Tibial nerve (tissue), 4 donors: ENCODE measurements around the gene EML5. TPM values are rescaled to one million over a fixed set of nuclear protein-coding genes. Genes with fewer than 3 reads are reported as not detected.

Source experiments
- DNase-seq, 2 donors: peaks; one replicate each; pipeline ENCODE4 v3.0.0-alpha.2; 2019; ENCODE audit warnings: low spot score in 2 of 2
- H3K27ac ChIP-seq, 4 donors: fragments of 200-600 bp; sonication (generic) in 3 of 4; one replicate each; pipeline ENCODE4 v1.5.1; 2017 to 2019; ENCODE audit warnings: mild to moderate bottlenecking in 1 of 4
- H3K27me3 ChIP-seq, 2 donors: fragments of 200-600 bp; sonication (generic) in 1 of 2; one replicate each; pipeline versions ENCODE4 v1.5.1 to v1.6.0; 2017 to 2019
- H3K36me3 ChIP-seq, 3 donors: fragments of 200-600 bp; sonication (generic); one replicate each; pipeline ENCODE4 v1.5.1; 2018 to 2019
- H3K4me1 ChIP-seq, 4 donors: fragments of 200-600 bp; sonication (generic) in 3 of 4; one replicate each; pipeline ENCODE4 v1.5.1; 2017 to 2019
- H3K4me3 ChIP-seq, 4 donors: fragments of 200-600 bp; sonication (generic) in 3 of 4; one replicate each; pipeline ENCODE4 v1.5.1; 2017 to 2019; ENCODE audit warnings: mild to moderate bottlenecking in 1 of 4, moderate library complexity in 1 of 4
- H3K9me3 ChIP-seq, 4 donors: fragments of 200-600 bp; sonication (generic) in 3 of 4; one replicate each; pipeline ENCODE4 v1.5.1; 2017 to 2019
- EP300 ChIP-seq, 2 donors: sonication (generic); formaldehyde crosslinking; IDR thresholded peaks; one replicate each; pipeline ENCODE4 v1.6.1; 2017; ENCODE audit warnings: antibody characterized with exemption in 2 of 2, mild to moderate bottlenecking in 1 of 2
- POLR2A ChIP-seq, 2 donors: fragments of 450-650 bp; IDR thresholded peaks; one replicate each; pipeline ENCODE4 v1.6.1; 2017; ENCODE audit warnings: antibody characterized with exemption in 2 of 2, mild to moderate bottlenecking in 2 of 2, moderate library complexity in 2 of 2
- WGBS, 2 donors: methylation state at CpG; one replicate each; pipeline ENCODE4 v1.1.5; 2018; 5-methylcytosine and 5-hydroxymethylcytosine counted together
- total RNA-seq, 4 donors: library from RNA; depleted of rRNA; stranded (reverse); fragments of >200 nt; gene quantifications; one replicate each; pipeline ENCODE4 v1.1.0, GENCODE V29; 2016
- TF ChIP-seq, protein P1 (sequence below), 5 experiments: fragments of 200-600 bp in 3 of 5; fragments of 450-650 bp in 2 of 5; sonication (generic) in 3 of 5; IDR thresholded peaks; one replicate each; pipeline ENCODE4 v1.5.1; 2016 to 2019; ENCODE audit warnings: antibody characterized with exemption in 5 of 5, mild to moderate bottlenecking in 3 of 5, moderate library complexity in 2 of 5

Gene EML5
- total RNA-seq, 4 donors from 2014 or later, result 0.59 to 0.87 (median 0.72) TPM

DNA sequence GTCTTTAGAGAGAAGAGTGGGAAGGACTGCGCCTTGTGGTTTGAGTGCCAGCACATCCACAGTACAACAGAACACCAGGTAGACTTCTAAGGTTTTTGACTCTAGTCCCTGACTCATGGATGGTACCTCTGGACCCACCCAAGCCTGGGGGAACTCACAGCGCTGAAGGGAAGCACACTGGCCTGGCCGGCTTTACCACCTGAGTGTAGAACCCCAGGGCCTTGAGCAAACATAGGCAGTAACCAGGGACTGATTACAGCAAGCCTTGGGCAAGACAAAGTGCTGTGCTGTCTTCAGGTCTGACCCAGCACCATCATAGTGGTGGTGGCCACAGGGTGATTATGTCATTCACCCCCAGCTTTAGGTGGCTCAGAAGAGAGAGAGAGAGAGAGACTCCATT, 17.2 kb downstream of the EML5 start:
- Histone ChIP-seq H3K9me3 (no peaks in the 10 kb centered on the region), H3K4me3 (no peak overlapping the region), H3K4me1 (no peaks in the 10 kb centered on the region), H3K36me3 (no peaks in the 10 kb centered on the region), H3K27ac (no peak overlapping the region), H3K27me3 (no peaks in the 10 kb centered on the region)
- DNase-seq, result no peak
- 97 to 100% methylated on average over 3 of the region's 3 CpGs for WGBS, 2 donors
- no peak for TF ChIP-seq POLR2A (IDR thresholded peaks at IDR 0.05)
- TF ChIP-seq, protein P1, sequence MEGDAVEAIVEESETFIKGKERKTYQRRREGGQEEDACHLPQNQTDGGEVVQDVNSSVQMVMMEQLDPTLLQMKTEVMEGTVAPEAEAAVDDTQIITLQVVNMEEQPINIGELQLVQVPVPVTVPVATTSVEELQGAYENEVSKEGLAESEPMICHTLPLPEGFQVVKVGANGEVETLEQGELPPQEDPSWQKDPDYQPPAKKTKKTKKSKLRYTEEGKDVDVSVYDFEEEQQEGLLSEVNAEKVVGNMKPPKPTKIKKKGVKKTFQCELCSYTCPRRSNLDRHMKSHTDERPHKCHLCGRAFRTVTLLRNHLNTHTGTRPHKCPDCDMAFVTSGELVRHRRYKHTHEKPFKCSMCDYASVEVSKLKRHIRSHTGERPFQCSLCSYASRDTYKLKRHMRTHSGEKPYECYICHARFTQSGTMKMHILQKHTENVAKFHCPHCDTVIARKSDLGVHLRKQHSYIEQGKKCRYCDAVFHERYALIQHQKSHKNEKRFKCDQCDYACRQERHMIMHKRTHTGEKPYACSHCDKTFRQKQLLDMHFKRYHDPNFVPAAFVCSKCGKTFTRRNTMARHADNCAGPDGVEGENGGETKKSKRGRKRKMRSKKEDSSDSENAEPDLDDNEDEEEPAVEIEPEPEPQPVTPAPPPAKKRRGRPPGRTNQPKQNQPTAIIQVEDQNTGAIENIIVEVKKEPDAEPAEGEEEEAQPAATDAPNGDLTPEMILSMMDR (IDR thresholded peaks at IDR 0.05), result no peak
- no peak for TF ChIP-seq EP300 (IDR thresholded peaks at IDR 0.05)

DNA sequence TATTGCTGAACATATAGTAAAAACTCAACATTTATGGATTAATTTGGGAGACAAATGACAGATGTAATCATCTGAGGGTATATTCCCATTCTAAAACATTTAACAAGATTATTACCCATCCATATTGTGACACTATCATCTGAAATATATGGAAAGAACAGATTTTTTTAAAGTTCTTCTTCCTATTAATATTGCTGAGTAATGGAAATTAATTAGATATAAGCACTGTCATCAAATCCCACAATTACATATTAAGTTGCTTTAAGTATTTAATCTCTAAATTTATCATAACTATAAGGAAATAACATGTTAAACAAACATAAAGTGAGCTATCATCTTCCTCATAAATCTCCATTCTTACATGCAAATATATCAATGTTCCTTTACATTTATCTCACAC, 22.0 kb downstream of the EML5 start:
- Histone ChIP-seq H3K4me3 (no peak overlapping the region), H3K36me3 (no peaks in the 10 kb centered on the region), H3K27ac (no peak overlapping the region), H3K4me1 (no peaks in the 10 kb centered on the region), H3K9me3 (peaks cover 0 to 17% (median 0%) of the 10 kb centered on the region in 4 donors), H3K27me3 (no peaks in the 10 kb centered on the region)
- no peak for DNase-seq
- TF ChIP-seq EP300 (IDR thresholded peaks at IDR 0.05) (no peak), POLR2A (IDR thresholded peaks at IDR 0.05) (no peak)
- TF ChIP-seq, protein P1 (IDR thresholded peaks at IDR 0.05), result no peak

DNA sequence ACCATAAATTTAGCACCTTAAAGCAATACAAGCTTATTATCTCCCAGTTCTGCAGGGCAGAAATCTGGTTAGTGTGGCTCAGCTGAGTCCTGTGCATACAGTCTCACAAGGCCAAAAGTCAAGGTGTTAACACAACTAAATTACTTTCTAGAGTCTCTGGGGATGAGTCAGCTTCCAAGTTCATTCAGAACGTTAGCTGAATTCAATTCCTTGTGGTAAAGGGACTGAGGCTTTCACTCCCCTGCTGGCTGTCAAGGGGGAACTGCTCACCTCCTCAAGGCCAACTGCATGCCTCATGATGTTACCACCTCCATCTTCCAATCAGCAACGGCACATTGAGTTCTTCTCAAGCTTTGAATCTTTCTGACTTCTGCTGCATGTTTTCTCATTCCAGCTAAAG, 27.6 kb downstream of the EML5 start:
- Histone ChIP-seq H3K27ac (no peak overlapping the region), H3K4me1 (no peaks in the 10 kb centered on the region), H3K27me3 (no peaks in the 10 kb centered on the region), H3K4me3 (no peak overlapping the region), H3K36me3 (no peaks in the 10 kb centered on the region), H3K9me3 (peaks cover 0 to 24% (median 3%) of the 10 kb centered on the region in 4 donors)
- WGBS, 2 donors, result 61 to 64% methylated on average over 2 of the region's 2 CpGs
- TF ChIP-seq POLR2A (IDR thresholded peaks at IDR 0.05), result no peak
- no peak for DNase-seq

DNA sequence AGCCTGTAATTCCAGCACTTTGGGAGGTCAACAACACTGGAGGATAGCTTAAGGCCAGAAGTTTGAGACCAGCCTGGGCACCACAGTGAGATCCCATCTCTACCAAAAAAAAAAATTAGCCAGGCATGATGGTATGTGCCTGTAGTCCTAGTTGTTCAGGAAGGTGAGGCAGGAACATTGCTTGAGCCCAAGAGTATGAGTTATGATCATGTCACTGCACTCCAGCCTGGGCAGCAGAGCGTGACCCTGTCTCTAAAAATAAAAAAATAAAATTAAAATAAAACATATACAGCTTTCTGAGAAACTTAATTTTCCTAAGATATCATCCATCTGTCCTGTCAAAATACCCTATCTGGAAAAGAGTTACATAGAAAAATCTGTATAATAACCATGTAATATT, 38.9 kb downstream of the EML5 start:
- Histone ChIP-seq H3K4me3 (no peak overlapping the region), H3K36me3 (no peaks in the 10 kb centered on the region), H3K27ac (no peak overlapping the region), H3K4me1 (no peaks in the 10 kb centered on the region), H3K9me3 (peaks cover 0 to 6% (median 0%) of the 10 kb centered on the region in 4 donors), H3K27me3 (no peaks in the 10 kb centered on the region)
- TF ChIP-seq, protein P1 (IDR thresholded peaks at IDR 0.05), result no peak
- TF ChIP-seq POLR2A (IDR thresholded peaks at IDR 0.05), result no peak
- no peak for TF ChIP-seq EP300 (IDR thresholded peaks at IDR 0.05)
- WGBS, 2 donors, result 88 to 97% methylated on average over 1 of the region's 1 CpG
- DNase-seq, result no peak

DNA sequence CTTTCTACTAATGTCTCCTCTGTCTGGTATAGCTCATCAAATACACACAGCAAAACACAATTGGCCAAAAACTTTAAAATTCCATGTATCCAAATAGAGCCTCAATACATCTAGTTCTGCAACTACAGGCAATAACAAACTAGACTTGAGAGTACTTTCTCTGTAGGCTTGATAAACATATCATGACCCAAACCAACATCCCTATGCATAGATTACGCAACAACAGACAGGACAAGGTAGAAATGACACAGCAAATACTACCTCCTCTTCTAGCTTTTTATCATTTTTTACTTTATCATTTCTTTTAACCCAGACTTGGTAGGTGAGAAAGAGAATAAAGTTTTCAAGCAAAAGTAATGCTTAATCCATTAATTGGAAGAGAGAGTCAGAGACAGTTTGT, 41.8 kb downstream of the EML5 start:
- no peak overlapping the region for H3K4me3 ChIP-seq
- no peak for DNase-seq
- no peaks in the 10 kb centered on the region for H3K4me1 ChIP-seq
- TF ChIP-seq POLR2A (IDR thresholded peaks at IDR 0.05) (no peak), EP300 (IDR thresholded peaks at IDR 0.05) (no peak)
- TF ChIP-seq, protein P1 (IDR thresholded peaks at IDR 0.05), result no peak
- H3K27me3 ChIP-seq, result no peaks in the 10 kb centered on the region
- H3K36me3 ChIP-seq, result no peaks in the 10 kb centered on the region
- H3K27ac ChIP-seq, result no peak overlapping the region
- H3K9me3 ChIP-seq, result peaks cover 0 to 6% (median 0%) of the 10 kb centered on the region in 4 donors
- 91 to 97% methylated on average over 1 of the region's 1 CpG for WGBS, 2 donors

DNA sequence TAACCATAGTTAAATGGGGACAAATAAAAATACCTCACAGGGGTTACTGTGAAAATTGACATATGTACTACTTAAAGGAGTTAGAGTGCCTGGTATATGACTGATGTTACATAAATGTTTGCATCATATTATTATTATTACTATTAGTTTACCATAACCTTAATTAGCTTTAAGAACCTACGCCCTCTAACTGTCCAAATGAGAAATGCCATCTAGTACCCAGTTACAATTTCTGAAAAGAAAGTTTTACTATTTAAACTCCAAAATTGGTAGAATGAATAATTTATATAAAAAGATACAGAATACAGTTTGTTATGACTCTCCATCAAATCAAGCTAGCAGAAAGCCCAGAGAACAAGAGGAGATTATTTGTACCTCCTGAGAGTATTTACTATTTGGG, 42.3 kb downstream of the EML5 start:
- H3K4me3 ChIP-seq, result no peak overlapping the region
- no peak for DNase-seq
- H3K9me3 ChIP-seq, result peaks cover 0 to 2% (median 0%) of the 10 kb centered on the region in 4 donors
- H3K36me3 ChIP-seq, result no peaks in the 10 kb centered on the region
- no peak overlapping the region for H3K27ac ChIP-seq
- TF ChIP-seq EP300 (IDR thresholded peaks at IDR 0.05) (no peak), POLR2A (IDR thresholded peaks at IDR 0.05) (no peak)
- TF ChIP-seq, protein P1 (IDR thresholded peaks at IDR 0.05), result no peak
- no peaks in the 10 kb centered on the region for H3K4me1 ChIP-seq
- WGBS, 2 donors, result 76 to 88% methylated on average over 1 of the region's 1 CpG
- H3K27me3 ChIP-seq, result no peaks in the 10 kb centered on the region
